Measurements from ENCODE around the gene KERA.

Gene KERA

DNA sequence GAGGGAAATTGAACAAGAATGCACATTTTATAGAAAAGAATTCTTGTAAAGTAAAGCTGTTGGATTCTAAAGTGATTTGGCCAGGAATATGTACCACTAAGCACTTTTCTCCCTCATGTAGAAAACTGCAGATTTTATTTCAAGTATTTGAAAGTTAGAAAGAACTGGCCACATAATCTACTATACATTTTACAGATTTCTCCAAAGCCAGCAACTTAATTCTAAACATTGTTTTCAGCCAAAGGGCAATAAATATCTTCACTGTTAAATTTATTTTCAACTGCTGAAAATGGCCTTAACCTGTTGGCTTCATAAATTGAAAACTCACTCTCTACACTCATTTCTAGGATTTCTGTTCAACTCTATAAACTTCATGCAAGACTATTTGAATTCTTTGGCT, 15.6 kb upstream of the KERA start:
- no peak for DNase-seq (ENCODE audit: low read depth)

DNA sequence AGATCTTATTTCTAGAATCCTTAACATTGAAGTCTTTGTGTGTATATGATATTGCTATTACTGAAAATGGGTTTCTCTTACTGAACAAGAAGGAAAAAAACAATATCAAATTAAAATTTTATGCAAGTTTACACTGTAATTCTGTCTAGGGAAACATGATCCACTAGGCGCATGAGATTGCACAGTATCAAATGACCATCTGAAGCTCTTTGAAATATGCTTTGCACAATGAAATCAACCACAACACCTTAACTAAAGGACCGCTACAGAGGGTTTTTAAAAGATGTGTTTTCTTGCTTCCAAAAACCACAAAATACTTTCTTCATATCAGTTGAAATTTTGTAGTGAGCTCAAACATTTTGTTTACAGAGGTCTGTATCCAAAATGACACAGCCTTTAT, 15.1 kb upstream of the KERA start:
- DNase-seq (ENCODE audit: low read depth) = no peak

- DNase-seq (ENCODE audit: low read depth) = no peak
Observed at GRCh38 chr12:91070936-91071335, 13.1 kb upstream of the KERA start.

- no peak for DNase-seq (ENCODE audit: low read depth)
Observed at GRCh38 chr12:91065396-91065795, 7.6 kb upstream of the KERA start.

- no peak for DNase-seq (ENCODE audit: low read depth)
Observed at GRCh38 chr12:91064640-91065039, 6.8 kb upstream of the KERA start.

DNA sequence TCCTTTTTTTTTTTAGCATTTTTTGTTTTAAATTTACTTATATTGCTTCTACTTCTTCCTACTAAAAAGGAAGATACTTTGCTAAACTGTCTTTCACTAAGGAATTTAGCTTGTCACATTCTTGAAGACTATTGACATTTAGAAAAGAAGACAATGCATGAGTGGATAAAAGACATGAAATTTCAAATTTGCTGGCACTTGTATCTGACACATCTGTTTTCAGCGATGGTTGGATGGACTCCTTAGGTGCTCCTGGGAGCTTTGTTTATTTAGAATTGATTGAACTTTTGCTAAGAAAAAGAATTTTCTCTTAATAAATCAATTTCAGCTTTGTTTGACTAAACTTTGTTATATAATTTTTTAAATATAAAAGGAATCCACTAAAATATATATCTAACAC, 3.3 kb upstream of the KERA start:
- no peak for DNase-seq (ENCODE audit: low read depth)

- no peak for DNase-seq (ENCODE audit: low read depth)
Observed at GRCh38 chr12:91059211-91059610, 1.4 kb upstream of the KERA start.

GRCh38 chr12:91058786-91059185, 962 bp upstream of the KERA start:
- DNase-seq (ENCODE audit: low read depth) = no peak

GRCh38 chr12:91056488-91056887, 1.3 kb downstream of the KERA start:
- DNase-seq (ENCODE audit: low read depth) = no peak

GRCh38 chr12:91055976-91056375, 1.8 kb downstream of the KERA start:
- DNase-seq (ENCODE audit: low read depth) = no peak

GRCh38 chr12:91053951-91054715, 3.7 kb downstream of the KERA start:
- peak; percentile 87 for DNase-seq (ENCODE audit: low read depth)

- DNase-seq (ENCODE audit: low read depth) = no peak
Observed at GRCh38 chr12:91052026-91052425, 5.8 kb downstream of the KERA start.

DNA sequence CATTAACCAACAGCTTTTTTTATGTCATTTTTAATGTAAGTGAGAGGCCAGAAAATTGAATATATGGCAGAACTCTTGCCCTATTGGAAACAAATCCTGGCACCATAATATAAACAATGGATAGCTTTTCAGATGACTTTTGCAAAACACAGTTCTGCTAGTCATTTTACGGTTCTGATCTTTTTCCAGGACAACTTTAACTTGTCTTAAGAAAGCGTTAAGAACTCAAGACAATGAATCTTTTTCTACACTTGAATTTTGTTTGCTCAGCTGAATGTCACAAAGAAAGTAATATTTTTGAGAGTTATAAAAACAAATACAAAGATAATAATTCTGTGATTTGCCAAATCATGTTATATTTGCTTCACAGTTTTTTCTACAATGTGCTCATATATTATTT, 13.2 kb downstream of the KERA start:
- DNase-seq (ENCODE audit: low read depth) = no peak

DNA sequence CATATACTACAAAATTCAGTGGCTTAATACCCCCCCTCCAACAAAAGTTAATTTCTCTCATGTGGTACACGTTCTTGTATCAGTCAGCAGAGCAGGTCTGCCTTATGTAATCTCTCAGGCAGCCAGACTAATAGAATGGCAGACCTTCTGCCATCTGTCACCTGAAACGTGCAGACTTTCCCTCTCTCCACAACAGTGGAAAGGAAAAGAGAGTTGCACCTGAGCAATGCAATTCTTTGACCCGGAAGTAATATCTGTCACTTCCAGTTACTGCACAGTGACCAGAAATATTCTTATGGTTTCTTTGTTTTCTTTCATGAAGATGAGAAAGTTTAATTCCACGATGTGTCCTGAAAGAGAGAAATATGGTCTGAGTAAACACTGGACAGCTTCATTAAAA, 14.4 kb downstream of the KERA start:
- DNase-seq (ENCODE audit: low read depth) = no peak

DNA sequence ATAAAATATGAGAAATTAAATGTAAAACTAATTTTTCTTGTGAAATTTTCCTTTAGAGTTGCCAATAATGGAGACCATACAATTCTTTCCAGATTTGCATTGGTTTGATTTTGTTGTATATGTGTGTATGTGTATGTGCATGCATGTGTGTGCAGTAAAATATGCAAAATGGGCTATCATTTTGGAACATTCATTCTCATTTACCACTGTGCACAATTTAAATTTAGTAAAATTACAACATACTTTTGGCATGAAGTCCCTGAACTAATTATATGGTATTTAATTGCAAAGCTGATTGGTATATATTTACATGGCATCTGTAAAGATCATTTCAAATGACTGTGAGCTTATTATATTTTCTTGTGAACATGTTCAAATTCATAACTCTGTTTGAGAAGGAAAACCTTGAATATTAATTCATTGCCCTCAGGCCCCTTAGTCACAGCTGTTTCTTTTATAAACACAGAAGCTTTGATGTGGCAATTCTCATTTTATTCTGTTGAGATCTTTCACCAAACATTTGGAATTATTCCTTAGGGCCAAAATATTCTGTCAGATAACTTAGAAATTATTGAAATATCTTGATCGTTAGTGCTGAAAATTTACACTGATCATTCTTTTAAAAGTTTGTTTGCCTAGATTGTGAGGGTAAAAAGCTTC, 17.6 kb downstream of the KERA start:
- no peak for DNase-seq (ENCODE audit: low read depth)

GRCh38 chr12:91037276-91037675, 20.5 kb downstream of the KERA start:
- DNase-seq (ENCODE audit: low read depth) = peak; percentile 57

DNA sequence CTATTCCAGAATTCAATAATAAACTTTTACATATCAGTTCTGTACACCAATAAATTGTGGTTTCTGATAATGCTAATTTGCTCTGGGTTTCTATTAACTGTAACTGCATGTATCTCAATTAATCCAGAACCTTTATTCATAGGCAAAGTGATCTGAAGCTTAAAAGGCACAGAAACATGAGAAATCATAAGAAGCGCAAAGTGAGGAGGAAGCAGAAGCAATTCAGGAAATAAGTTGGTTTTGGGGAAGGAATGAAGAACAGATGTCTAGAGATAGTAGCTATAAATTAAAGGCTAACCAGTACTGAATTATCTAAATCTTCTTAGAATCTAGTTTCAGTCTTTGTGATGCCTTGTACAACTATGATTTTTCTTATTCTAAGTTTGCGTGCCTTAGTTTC, 24.6 kb downstream of the KERA start:
- DNase-seq (ENCODE audit: low read depth) = no peak

- DNase-seq (ENCODE audit: low read depth) = peak; percentile 30
Observed at GRCh38 chr12:91023326-91024004, 34.4 kb downstream of the KERA start.

DNA sequence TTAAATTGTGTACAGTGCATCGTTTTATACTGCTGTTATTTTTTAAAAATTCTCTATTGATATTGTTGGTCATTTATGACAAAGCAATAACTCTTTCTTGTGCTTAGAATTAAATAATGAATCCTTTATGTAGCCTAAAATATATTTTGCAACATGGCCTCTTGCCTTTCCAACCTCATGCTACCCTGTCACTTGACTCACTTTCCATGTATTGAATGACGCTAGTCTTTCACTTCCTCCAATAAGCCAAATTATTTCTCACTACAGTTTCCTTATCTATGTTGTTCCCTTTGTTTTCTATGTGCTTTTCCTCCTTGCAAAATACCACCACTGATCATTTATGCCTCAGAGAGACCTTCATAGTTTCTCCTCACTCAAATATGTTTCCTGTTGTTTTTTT, 36.7 kb downstream of the KERA start:
- DNase-seq (ENCODE audit: low read depth) = no peak

DNA sequence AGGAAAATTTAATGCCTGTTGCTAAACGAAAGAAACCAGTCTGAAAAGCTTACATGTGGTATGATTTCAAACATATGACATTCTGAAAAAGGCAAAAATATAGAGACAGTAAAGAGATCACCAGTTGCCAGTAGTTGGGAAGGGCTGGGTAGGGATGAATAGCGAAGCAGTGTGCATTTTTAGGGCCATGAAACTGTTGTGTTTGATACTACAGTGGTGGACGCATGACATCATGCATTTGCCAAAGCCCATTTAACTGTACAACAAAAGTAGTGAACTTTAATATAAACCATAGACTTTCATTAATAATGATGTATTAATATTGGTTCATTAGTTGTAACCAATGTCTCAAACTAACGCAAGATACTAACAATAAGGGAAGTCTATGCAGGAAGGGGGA, 38.4 kb downstream of the KERA start:
- DNase-seq (ENCODE audit: low read depth) = no peak

GRCh38 chr12:91017511-91018263, 40.1 kb downstream of the KERA start:
- DNase-seq (ENCODE audit: low read depth) = no peak

- no peak for DNase-seq (ENCODE audit: low read depth)
Observed at GRCh38 chr12:91017043-91017442, 40.8 kb downstream of the KERA start.

All from fibroblast of the conjunctiva (primary cell).